ENCODE results near the gene PCDHB14.
"Not testable (repeated sequence)": the region's sequence is repeated elsewhere in the genome, so short reads cannot be mapped to it uniquely, and the experiment has no call there.

Gene PCDHB14

GRCh38 chr5:141223112-141223783 is at the start of gene PCDHB14:
TSS of gene PCDHB14 (plus strand) at chr5:141223343. CDS start at chr5:141223506, 163 bp downstream.
- peak; percentile 16 for DNase-seq (ENCODE audit: low read depth)
- peak; percentile 41 for TF ChIP-seq CTCF (IDR thresholded peaks at IDR 0.05; ENCODE audit: control insufficient read depth, insufficient read depth, low read depth, low read length, missing control alignments)
- peak within 1 kb of the TSS; percentile 41 for H3K4me3 ChIP-seq (ENCODE audit: control insufficient read depth, low read depth, low read length)

GRCh38 chr5:141174291-141175104 is 48.6 kb upstream of the PCDHB14 start:
- not testable (repeated sequence) for DNase-seq (ENCODE audit: low read depth); H3K4me3 ChIP-seq (ENCODE audit: control insufficient read depth, low read depth, low read length)

GRCh38 chr5:141175933-141176332 is 47.2 kb upstream of the PCDHB14 start:
- no peak overlapping the region for H3K4me3 ChIP-seq (ENCODE audit: control insufficient read depth, low read depth, low read length)
- TF ChIP-seq CTCF (IDR thresholded peaks at IDR 0.05; ENCODE audit: control insufficient read depth, insufficient read depth, low read depth, low read length, missing control alignments): no peak
- no peak for DNase-seq (ENCODE audit: low read depth)

GRCh38 chr5:141177577-141178191 is 45.5 kb upstream of the PCDHB14 start, which contains the start of gene PCDHB8:
TSS of gene PCDHB8 (plus strand) at chr5:141177790. CDS start at chr5:141178035, 245 bp downstream.
- DNase-seq (ENCODE audit: low read depth): not testable (repeated sequence)

GRCh38 chr5:141179371-141179770 is 43.8 kb upstream of the PCDHB14 start:
- not testable (repeated sequence) for DNase-seq (ENCODE audit: low read depth); H3K4me3 ChIP-seq (ENCODE audit: control insufficient read depth, low read depth, low read length)

More at GRCh38 chr5:141177577-141178191, 45.5 kb upstream of the PCDHB14 start, which contains the start of gene PCDHB8:
- H3K4me3 ChIP-seq (ENCODE audit: control insufficient read depth, low read depth, low read length): not testable (repeated sequence)
- TF ChIP-seq CTCF (IDR thresholded peaks at IDR 0.05; ENCODE audit: control insufficient read depth, insufficient read depth, low read depth, low read length, missing control alignments): peak; percentile 35

- H3K4me3 ChIP-seq (ENCODE audit: control insufficient read depth, low read depth, low read length); DNase-seq (ENCODE audit: low read depth): not testable (repeated sequence)
Observed at GRCh38 chr5:141179876-141180275, 43.3 kb upstream of the PCDHB14 start.

GRCh38 chr5:141180313-141180712 is 42.8 kb upstream of the PCDHB14 start:
- DNase-seq (ENCODE audit: low read depth): no peak
- TF ChIP-seq CTCF (IDR thresholded peaks at IDR 0.05; ENCODE audit: control insufficient read depth, insufficient read depth, low read depth, low read length, missing control alignments): no peak
- no peak overlapping the region for H3K4me3 ChIP-seq (ENCODE audit: control insufficient read depth, low read depth, low read length)

GRCh38 chr5:141182248-141182647 is 40.9 kb upstream of the PCDHB14 start, which contains the start of gene PCDHB16:
TSS of gene PCDHB16 (plus strand) at chr5:141182387. CDS start at chr5:141182560, 173 bp downstream.
- DNase-seq (ENCODE audit: low read depth): no peak
- TF ChIP-seq CTCF (IDR thresholded peaks at IDR 0.05; ENCODE audit: control insufficient read depth, insufficient read depth, low read depth, low read length, missing control alignments): peak; percentile 61
- H3K4me3 ChIP-seq (ENCODE audit: control insufficient read depth, low read depth, low read length): peak within 1 kb of the TSS; percentile 34

- DNase-seq (ENCODE audit: low read depth); H3K4me3 ChIP-seq (ENCODE audit: control insufficient read depth, low read depth, low read length): not testable (repeated sequence)
Observed at GRCh38 chr5:141184117-141184855, 38.9 kb upstream of the PCDHB14 start.
